Gastrocnemius medialis (tissue), 4 donors: ENCODE results near the gene LRRC4C. TPM values are rescaled to one million over a fixed set of nuclear protein-coding genes. Genes with fewer than 3 reads are reported as not detected.

Source experiments
- ATAC-seq, 2 donors: fragments of 150-250 bp; one replicate each; pipeline ENCODE4 v1.9.1; 2016
- DNase-seq, 2 donors: peaks; one replicate each; pipeline ENCODE4 v3.0.0-alpha.2; 2019
- H3K27ac ChIP-seq, 4 donors: fragments of 200-600 bp; sonication (generic); 1 replicate in 1 of 4; 2 replicates in 3 of 4; pipeline ENCODE4 v1.5.1; 2016 to 2018; ENCODE audit warnings: mild to moderate bottlenecking in 2 of 4, moderate library complexity in 1 of 4
- H3K27me3 ChIP-seq, 3 donors: fragments of 200-600 bp; sonication (generic) in 2 of 3; 1 replicate in 1 of 3; 2 replicates in 2 of 3; pipeline versions ENCODE4 v1.5.1 to v1.6.0; 2016 to 2019; ENCODE audit warnings: mild to moderate bottlenecking in 1 of 3, moderate library complexity in 1 of 3
- H3K36me3 ChIP-seq, 2 donors: fragments of 200-600 bp; sonication (generic) in 1 of 2; one replicate each; pipeline ENCODE4 v1.5.1; 2017 to 2018
- H3K4me1 ChIP-seq, 2 donors: fragments of 200-600 bp; sonication (generic) in 1 of 2; one replicate each; pipeline ENCODE4 v1.5.1; 2016 to 2017; ENCODE audit warnings: mild to moderate bottlenecking in 2 of 2
- H3K4me3 ChIP-seq, 4 donors: fragments of 200-600 bp; sonication (generic) in 3 of 4; 1 replicate in 1 of 4; 2 replicates in 3 of 4; pipeline ENCODE4 v1.5.1; 2016 to 2019; ENCODE audit warnings: mild to moderate bottlenecking in 2 of 4
- H3K9me3 ChIP-seq, 3 donors: fragments of 200-600 bp; sonication (generic) in 2 of 3; 1 replicate in 1 of 3; 2 replicates in 2 of 3; pipeline ENCODE4 v1.5.1; 2016 to 2019
- CTCF ChIP-seq, 5 experiments: fragments of 450-650 bp in 3 of 5; fragments of 200-600 bp in 2 of 5; sonication (generic) in 2 of 5; IDR thresholded peaks in 4 of 5; conservative IDR thresholded peaks in 1 of 5; 1 replicate in 4 of 5; 2 replicates in 1 of 5; pipeline ENCODE4 v1.5.1; 2016 to 2019; ENCODE audit warnings: antibody characterized with exemption in 5 of 5, mild to moderate bottlenecking in 3 of 5, moderate library complexity in 3 of 5
- POLR2A ChIP-seq, 2 donors: fragments of 450-650 bp; IDR thresholded peaks; one replicate each; pipeline ENCODE4 v1.6.1; 2017; ENCODE audit warnings: antibody characterized with exemption in 2 of 2, mild to moderate bottlenecking in 2 of 2, moderate library complexity in 2 of 2
- in situ Hi-C, 4 donors: fragments of 200-750 bp; cut with MboI; loops; one replicate each; pipeline versions ENCODE4 v1.15.0 to v1.8.0; 2017; ENCODE audit warnings: low sequenced_read_pairs in 4 of 4
- intact Hi-C: fragments of 100-400 bp; cut with DNase I; formaldehyde crosslinking; loops from one replicate; pipeline ENCODE4 v1.15.1; 2023; ENCODE audit warnings: low total_unique reads
- total RNA-seq, 4 donors: library from RNA; depleted of rRNA; stranded (reverse); fragments of >200 nt; gene quantifications; one replicate each; pipeline versions ENCODE4 v1.1.0 to v1.2.3, GENCODE V29; 2016

LRRC4C gene
- total RNA-seq, 4 donors from 2014 or later: 0.15 to 0.59 (median 0.24) TPM; not detected in 1

GRCh38 chr11:41437006-41437490, 22.4 kb downstream of the LRRC4C start:
- no peaks in the 10 kb centered on the region for H3K9me3 ChIP-seq
- H3K4me1 ChIP-seq: no peaks in the 10 kb centered on the region
- in situ Hi-C loops (no loop called here), intact Hi-C loops (no loop called here)
- ATAC-seq (no peak), DNase-seq (no peak)
- no peaks in the 10 kb centered on the region for H3K27me3 ChIP-seq
- H3K4me3 ChIP-seq: no peak overlapping the region
- no peak overlapping the region for H3K27ac ChIP-seq
- TF ChIP-seq POLR2A (IDR thresholded peaks at IDR 0.05) (no peak), CTCF (IDR thresholded peaks at IDR 0.05 in 4 of 5, conservative IDR thresholded peaks at IDR 0.05 in 1 of 5) (no peak)
- H3K36me3 ChIP-seq: no peaks in the 10 kb centered on the region

- H3K27ac ChIP-seq: no peak overlapping the region
- DNase-seq: no peak
- H3K27me3 ChIP-seq: no peaks in the 10 kb centered on the region
- in situ Hi-C loops (no loop called here), intact Hi-C loops (no loop called here)
- no peak overlapping the region for H3K4me3 ChIP-seq
- TF ChIP-seq CTCF (IDR thresholded peaks at IDR 0.05 in 4 of 5, conservative IDR thresholded peaks at IDR 0.05 in 1 of 5): no peak
- no peak for TF ChIP-seq POLR2A (IDR thresholded peaks at IDR 0.05)
- ATAC-seq: no peak
- H3K4me1 ChIP-seq: no peaks in the 10 kb centered on the region
- no peaks in the 10 kb centered on the region for H3K9me3 ChIP-seq
- no peaks in the 10 kb centered on the region for H3K36me3 ChIP-seq
Observed at GRCh38 chr11:41435531-41435930, 23.9 kb downstream of the LRRC4C start.

GRCh38 chr11:41431784-41432183, 27.7 kb downstream of the LRRC4C start:
- Histone ChIP-seq H3K4me3 (no peak overlapping the region), H3K27me3 (no peaks in the 10 kb centered on the region), H3K27ac (no peak overlapping the region), H3K36me3 (no peaks in the 10 kb centered on the region), H3K9me3 (no peaks in the 10 kb centered on the region), H3K4me1 (no peaks in the 10 kb centered on the region)
- in situ Hi-C loops (no loop called here), intact Hi-C loops (no loop called here)
- DNase-seq (no peak), ATAC-seq (no peak)
- no peak for TF ChIP-seq POLR2A (IDR thresholded peaks at IDR 0.05)
- no peak for TF ChIP-seq CTCF (IDR thresholded peaks at IDR 0.05 in 4 of 5, conservative IDR thresholded peaks at IDR 0.05 in 1 of 5)

- no peaks in the 10 kb centered on the region for H3K9me3 ChIP-seq
- H3K4me3 ChIP-seq: no peak overlapping the region
- in situ Hi-C loops (loop anchor here in 1 of 4 donors (10.0 kb wide), 1 partner anchor 55 kb away; no protein-coding TSS in a partner anchor), intact Hi-C loops (no loop called here)
- no peak for TF ChIP-seq CTCF (IDR thresholded peaks at IDR 0.05 in 4 of 5, conservative IDR thresholded peaks at IDR 0.05 in 1 of 5)
- TF ChIP-seq POLR2A (IDR thresholded peaks at IDR 0.05): no peak
- DNase-seq (no peak), ATAC-seq (no peak)
- no peaks in the 10 kb centered on the region for H3K36me3 ChIP-seq
- no peaks in the 10 kb centered on the region for H3K27me3 ChIP-seq
- no peak overlapping the region for H3K27ac ChIP-seq
- no peaks in the 10 kb centered on the region for H3K4me1 ChIP-seq
Observed at GRCh38 chr11:41419901-41420300, 39.6 kb downstream of the LRRC4C start.
